HG02884 (cell line): ENCODE results near the gene HYDIN.

Experiments
- ATAC-seq: cut with Tn5 transposase; IDR thresholded peaks from one replicate; pipeline ENCODE4 v1.9.1; 2021; ENCODE audit warnings: mild to moderate bottlenecking, moderate library complexity; ENCODE audit not compliant: unreplicated experiment

Gene HYDIN

GRCh38 chr16:70769131-70769530 is 461.4 kb downstream of the HYDIN start:
- no peak for ATAC-seq

- ATAC-seq, result no peak
Observed at GRCh38 chr16:70768203-70768580, 462.3 kb downstream of the HYDIN start.

- no peak for ATAC-seq
Observed at GRCh38 chr16:70767377-70768202, 462.9 kb downstream of the HYDIN start.

GRCh38 chr16:70766658-70767057 is 463.9 kb downstream of the HYDIN start:
- no peak for ATAC-seq

- ATAC-seq, result no peak
Observed at GRCh38 chr16:70766176-70766575, 464.3 kb downstream of the HYDIN start.

- no peak for ATAC-seq
Observed at GRCh38 chr16:70765491-70765890, 465.0 kb downstream of the HYDIN start.

- ATAC-seq, result no peak
Observed at GRCh38 chr16:70764632-70765031, 465.9 kb downstream of the HYDIN start.

GRCh38 chr16:70760221-70760620 is 470.3 kb downstream of the HYDIN start:
- no peak for ATAC-seq

- no peak for ATAC-seq
Observed at GRCh38 chr16:70759666-70760065, 470.9 kb downstream of the HYDIN start.

- no peak for ATAC-seq
Observed at GRCh38 chr16:70758786-70759185, 471.7 kb downstream of the HYDIN start.
